Kidney epithelial cell (primary cell): ENCODE data around the gene TRAF2. TPM values are rescaled to one million over a fixed set of nuclear protein-coding genes. Genes with fewer than 3 reads are reported as not detected.

ENCODE experiments used
- DNase-seq: peaks from one replicate; pipeline ENCODE4 v3.0.0-alpha.2; 2010; ENCODE audit warnings: low read depth
- H3K27me3 ChIP-seq: 2 replicates; pipeline ENCODE4 v1.6.0; 2011; ENCODE audit warnings: low read length; ENCODE audit not compliant: control insufficient read depth, insufficient read depth
- H3K36me3 ChIP-seq: 2 replicates; pipeline ENCODE4 v1.5.1; 2011; ENCODE audit warnings: low read length; ENCODE audit not compliant: control insufficient read depth, insufficient read depth
- H3K4me3 ChIP-seq: 2 replicates; pipeline ENCODE4 v1.5.1; 2011; ENCODE audit warnings: low read depth, mild to moderate bottlenecking, control low read depth, low read length
- CTCF ChIP-seq: IDR thresholded peaks from 2 replicates; pipeline ENCODE4 v1.5.1; 2011; ENCODE audit warnings: mild to moderate bottlenecking, moderate library complexity, low read length, control low read depth, inconsistent platforms; ENCODE audit not compliant: insufficient read depth, poor library complexity, severe bottlenecking
- total RNA-seq: library from RNA; depleted of rRNA; stranded (reverse); fragments of >200 nt; gene quantifications from 2 replicates; pipeline ENCODE4 v1.2.3, GENCODE V29; 2015

Gene TRAF2
- total RNA-seq, 1 donor from 2014 or later, result 17.5 TPM

- Histone ChIP-seq H3K27me3 (no peaks in the 10 kb centered on the region), H3K36me3 (peaks cover 1% of the 10 kb centered on the region), H3K4me3 (no peak overlapping the region)
- DNase-seq, result no peak
- TF ChIP-seq CTCF, result no peak
Measured at GRCh38 chr9:136945333-136946227, 59.3 kb downstream of the TRAF2 start.

GRCh38 chr9:136946228-136947027 is 60.1 kb downstream of the TRAF2 start:
- no peak for TF ChIP-seq CTCF
- Histone ChIP-seq H3K36me3 (peaks cover 1% of the 10 kb centered on the region), H3K4me3 (no peak overlapping the region), H3K27me3 (no peaks in the 10 kb centered on the region)
- DNase-seq, result no peak

GRCh38 chr9:136947028-136947891 is 60.9 kb downstream of the TRAF2 start:
- Histone ChIP-seq H3K4me3 (no peak overlapping the region), H3K27me3 (no peaks in the 10 kb centered on the region), H3K36me3 (no peaks in the 10 kb centered on the region)
- TF ChIP-seq CTCF, result no peak
- no peak for DNase-seq

GRCh38 chr9:136947955-136948510 is 61.7 kb downstream of the TRAF2 start:
- Histone ChIP-seq H3K36me3 (no peaks in the 10 kb centered on the region), H3K27me3 (no peaks in the 10 kb centered on the region), H3K4me3 (no peak overlapping the region)
- peak; percentile 61 for TF ChIP-seq CTCF
- DNase-seq, result no peak

GRCh38 chr9:136949239-136949816 is 63.0 kb downstream of the TRAF2 start:
- H3K36me3 ChIP-seq, result no peaks in the 10 kb centered on the region
- no peak for TF ChIP-seq CTCF
- H3K4me3 ChIP-seq, result peak overlapping the region; percentile 63
- no peaks in the 10 kb centered on the region for H3K27me3 ChIP-seq
- no peak for DNase-seq
